Activated T-cell treated with anti-CD3 and anti-CD28 coated beads for 1 hour (primary cell): ENCODE data around the gene KLHL41.
"Not testable (repeated sequence)": the region's sequence is repeated elsewhere in the genome, so short reads cannot be mapped to it uniquely, and the experiment has no call there.

Experiments used
- DNase-seq: peaks from one replicate; pipeline ENCODE4 v3.0.0-alpha.2; 2020; ENCODE audit warnings: low read depth

KLHL41 gene

DNA sequence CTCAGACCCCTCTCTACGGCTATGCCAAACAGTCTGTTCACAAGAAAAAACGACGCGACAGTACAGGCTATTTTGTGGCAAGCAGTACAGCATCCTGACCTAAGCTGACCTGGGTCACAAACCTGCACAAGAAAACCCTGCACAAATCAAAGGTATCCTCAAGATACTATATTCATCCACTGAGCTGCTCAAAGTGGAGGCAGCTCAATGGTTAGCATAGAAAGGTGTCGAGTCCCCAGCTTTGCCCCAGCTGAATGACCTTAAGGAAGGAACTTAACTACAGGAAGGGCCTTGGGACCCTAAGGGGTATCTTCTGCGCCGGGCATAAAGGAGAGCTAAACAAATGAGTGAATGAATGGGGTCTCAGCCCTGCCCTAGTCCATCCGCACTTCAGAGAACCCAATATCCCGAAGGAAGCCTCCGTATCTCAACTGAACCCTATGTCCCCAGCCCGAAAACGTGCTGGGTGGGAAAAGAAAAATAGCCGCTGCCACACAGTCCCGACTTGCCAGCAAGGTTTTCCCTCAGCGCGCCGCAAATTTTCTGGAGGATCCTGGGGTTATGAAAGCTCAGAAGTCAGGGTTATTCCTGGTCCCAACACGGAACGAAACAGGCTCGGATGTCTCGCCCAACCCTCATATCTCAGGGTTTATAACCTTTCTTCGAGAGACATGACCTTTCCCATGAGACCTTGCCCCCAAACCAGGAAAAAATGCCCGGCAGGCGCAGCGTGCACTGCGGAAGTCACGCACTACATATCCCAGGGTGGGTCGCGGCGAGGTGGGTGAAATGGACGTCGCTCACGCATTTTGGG is 63.9 kb downstream of the KLHL41 start, which contains the start of gene FASTKD1:
FASTKD1 (minus strand) TSS at position 706 of the 814 bp plus-strand sequence. CDS start 1,836 bp downstream, outside the sequence.
- DNase-seq: peak; percentile 77

DNA sequence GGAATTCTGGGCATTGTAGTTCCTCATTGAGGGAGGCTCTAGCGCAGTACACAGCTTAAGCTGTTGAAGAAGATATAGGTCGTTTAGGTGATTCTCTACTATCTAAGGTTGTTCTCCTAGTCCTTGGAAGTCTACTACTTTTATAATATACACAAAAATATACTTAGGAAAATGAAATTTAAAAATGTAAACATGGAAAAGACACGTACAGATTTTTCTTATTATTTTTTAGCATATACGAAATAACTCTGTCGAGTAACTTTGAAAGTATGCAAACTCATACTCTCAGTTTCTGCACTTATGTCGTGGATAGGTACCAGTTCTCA is 64.4 kb downstream of the KLHL41 start:
- no peak for DNase-seq

DNA sequence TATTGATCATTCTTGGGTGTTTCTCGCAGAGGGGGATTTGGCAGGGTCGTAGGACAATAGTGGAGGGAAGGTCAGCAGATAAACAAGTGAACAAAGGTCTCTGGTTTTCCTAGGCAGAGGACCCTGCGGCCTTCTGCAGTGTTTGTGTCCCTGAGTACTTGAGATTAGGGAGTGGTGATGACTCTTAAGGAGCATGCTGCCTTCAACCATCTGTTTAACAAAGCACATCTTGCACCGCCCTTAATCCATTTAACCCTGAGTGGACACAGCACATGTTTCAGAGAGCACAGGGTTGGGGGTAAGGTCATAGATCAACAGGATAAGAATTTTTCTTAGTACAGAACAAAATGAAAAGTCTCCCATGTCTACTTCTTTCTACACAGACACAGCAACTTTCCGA is 65.0 kb downstream of the KLHL41 start:
- not testable (repeated sequence) for DNase-seq

DNA sequence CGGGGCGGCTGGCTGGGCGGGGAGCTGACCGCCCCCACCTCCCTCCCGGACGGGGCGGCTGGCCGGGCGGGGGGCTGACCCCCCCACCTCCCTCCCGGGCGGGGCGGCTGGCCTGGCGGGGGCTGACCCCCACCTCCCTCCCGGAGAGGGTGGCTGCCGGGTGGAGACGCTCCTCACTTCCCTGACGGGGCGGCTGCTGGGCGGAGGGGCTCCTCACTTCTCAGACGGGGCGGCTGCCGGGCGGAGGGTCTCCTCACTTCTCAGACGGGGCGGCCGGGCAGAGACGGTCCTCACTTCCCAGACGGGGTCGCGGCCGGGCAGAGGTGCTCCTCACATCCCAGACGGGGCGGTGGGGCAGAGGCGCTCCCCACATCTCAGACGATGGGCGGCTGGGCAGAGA is 65.8 kb downstream of the KLHL41 start:
- DNase-seq: not testable (repeated sequence)
